ENCODE measurements around the gene EVA1C. TPM values are rescaled to one million over a fixed set of nuclear protein-coding genes. Genes with fewer than 3 reads are reported as not detected.
"Not testable (repeated sequence)": the region's sequence is repeated elsewhere in the genome, so short reads cannot be mapped to it uniquely, and the experiment has no call there.

Gene EVA1C
- polyA plus RNA-seq, 3 donors: 2.9 to 4.2 (median 3.2) TPM

DNA sequence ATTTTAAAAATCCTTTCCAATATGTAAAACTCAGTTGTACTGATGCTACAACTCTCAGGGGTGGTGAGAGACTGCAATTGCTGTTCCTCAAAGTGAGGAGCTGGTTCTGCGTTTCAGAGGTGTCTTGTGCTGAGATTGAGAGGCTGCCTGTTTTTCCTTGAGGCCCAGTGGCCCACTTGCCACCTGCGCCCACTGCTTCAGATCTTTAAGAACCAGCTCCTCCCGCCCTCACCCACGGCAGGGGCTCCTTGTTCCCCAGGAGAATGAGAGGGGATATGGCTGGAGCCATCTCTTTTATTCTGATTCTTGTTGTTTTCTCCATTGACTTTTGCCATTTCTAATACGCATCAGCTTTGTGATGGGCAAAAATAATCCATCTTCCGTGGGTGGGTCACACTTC lies 45.5 kb downstream of the EVA1C start:
- no peak for DNase-seq

GRCh38 chr21:32459972-32460371 lies 47.5 kb downstream of the EVA1C start:
- DNase-seq: no peak

DNA sequence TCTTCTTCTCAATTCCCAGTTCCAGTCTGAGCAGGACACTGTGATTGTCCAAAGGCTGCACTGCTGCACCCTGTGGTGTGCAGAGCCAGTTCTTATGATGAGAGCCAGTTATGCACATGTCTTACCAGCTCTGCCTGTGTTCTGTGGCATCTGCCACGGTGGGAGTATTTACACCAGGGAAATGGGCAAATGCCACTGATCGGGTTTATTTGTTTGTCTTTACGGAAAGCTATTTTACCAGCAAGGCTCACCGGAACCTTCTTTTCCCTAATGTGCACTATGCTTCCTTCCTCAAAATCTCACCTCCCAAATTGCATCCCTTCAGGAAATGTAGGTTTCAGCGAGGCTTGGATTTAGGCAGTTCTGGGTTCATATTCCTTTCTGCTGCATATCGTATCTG lies 49.0 kb downstream of the EVA1C start:
- DNase-seq: no peak

DNA sequence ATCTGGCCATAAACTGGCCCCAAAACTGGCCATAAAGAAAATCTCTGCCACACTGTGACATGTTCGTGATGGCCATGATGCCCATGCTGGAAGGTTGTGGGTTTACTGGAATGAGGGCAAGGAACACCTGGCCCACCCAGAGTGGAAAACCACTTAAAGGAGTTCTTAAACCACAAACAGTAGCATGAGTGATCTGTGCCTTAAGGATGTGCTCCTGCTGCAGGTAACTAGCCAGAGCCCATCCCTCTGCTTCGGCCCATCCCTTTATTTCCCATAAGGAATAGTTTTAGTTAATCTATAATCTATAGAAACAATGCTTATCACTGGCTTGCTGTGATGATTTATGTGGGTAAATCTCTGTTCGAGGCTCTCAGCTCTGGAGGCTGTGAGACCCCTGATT lies 50.1 kb downstream of the EVA1C start:
- not testable (repeated sequence) for DNase-seq

DNA sequence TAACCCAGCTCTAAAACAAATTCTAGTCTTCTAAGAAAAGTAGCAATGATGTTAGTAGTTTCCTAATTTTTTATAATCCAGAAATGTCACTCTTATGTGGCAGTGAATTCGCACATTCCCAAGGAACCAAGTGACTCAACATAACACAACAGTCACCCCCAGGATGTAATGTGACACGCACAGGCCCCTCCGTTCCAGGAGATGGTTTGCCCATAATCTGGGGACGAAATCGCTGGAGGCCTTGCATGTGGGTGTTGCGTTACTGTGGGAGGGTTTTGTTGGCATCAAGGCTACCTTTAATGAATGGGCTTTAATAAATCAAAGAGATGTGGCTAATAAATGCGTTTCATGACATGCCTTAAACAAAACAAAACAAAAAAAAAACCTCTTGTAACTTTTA lies 50.9 kb downstream of the EVA1C start:
- DNase-seq: peak; percentile 45

DNA sequence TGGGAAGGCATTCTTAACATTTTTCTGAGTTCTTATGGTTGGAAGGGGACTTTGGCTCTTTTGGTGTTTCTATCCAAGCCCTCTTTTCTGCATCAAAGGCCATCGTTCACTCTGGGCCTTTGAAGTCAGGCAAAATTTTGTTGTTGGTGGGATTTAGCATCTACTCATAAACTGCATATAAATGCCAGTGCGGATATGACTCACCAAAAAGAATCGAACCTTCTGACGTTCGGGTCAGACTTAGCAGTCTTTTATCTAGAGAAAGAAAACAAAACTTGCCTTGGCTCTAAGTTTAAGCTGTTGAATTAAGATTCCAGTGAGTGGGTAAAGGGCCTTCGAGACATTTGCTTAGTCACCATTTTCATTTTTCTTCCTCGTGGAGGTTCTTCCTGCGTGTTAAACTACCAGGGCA lies 51.4 kb downstream of the EVA1C start:
- no peak for DNase-seq

DNA sequence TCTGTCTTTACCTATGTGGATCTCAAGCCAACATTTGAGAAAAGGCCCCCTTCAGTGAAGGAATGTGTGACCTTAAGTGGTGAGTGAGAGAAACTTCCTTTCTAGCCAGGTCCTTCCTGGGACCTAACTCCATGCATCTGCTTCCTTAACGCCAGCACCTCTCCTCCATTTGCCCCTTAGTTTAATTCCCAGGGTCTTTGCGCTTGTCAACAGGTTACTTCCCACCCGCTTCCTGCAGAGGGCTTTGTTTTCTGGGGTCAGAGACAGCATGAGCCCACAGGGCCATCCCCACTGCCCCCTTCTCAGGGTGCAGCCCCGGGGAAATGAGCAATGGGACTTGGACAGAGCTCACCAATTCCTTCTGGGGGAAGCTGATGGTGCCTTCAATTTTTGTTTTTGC lies 54.8 kb downstream of the EVA1C start:
- no peak for DNase-seq

GRCh38 chr21:32468681-32469111 lies 56.2 kb downstream of the EVA1C start:
- DNase-seq: no peak

GRCh38 chr21:32469628-32470027 lies 57.1 kb downstream of the EVA1C start:
- no peak for DNase-seq

GRCh38 chr21:32470206-32470605 lies 57.7 kb downstream of the EVA1C start:
- no peak for DNase-seq

DNA sequence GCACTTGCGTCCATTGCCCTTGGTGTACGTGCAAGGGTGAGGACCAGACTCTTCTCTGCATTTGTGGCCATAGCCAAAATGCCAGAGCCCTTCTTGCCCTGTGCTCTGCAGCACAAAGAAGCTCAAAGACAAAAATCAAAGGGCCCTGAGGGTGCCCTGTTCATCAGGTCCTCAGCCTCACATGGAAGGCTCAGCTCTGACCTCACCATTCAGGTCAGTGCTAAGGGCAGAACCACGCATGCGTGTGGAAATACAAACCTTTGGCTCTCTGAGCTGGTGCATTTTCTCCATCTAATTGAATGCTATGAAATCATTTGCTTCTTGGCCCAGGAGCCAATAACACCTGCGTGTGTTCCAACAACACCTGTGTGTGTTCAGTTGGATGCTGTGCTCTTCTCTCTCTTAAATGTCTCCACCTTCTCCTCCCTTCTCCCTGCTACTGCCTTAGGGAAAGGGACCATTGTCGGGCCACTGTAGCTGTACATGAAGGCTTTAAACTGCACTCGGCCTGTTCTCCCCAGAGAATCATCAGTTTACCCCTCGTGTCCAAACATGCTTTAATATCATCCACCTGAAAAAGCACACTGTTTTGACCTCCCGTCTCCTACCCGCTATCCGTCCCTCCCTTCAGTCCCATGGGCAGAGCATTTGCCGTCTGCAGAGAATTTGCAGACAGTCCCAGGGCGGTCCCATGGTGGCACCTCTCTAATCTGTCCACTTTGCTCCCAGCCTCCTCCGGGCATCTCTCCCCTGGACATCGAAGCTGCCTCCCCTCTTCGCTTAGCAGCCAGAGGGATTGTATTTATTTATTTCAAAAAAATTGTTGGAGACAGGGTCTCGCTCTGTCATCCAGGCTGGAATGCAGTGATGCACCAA lies 60.6 kb downstream of the EVA1C start:
- DNase-seq: no peak

GRCh38 chr21:32474179-32475059 lies 61.9 kb downstream of the EVA1C start:
- DNase-seq: no peak

DNA sequence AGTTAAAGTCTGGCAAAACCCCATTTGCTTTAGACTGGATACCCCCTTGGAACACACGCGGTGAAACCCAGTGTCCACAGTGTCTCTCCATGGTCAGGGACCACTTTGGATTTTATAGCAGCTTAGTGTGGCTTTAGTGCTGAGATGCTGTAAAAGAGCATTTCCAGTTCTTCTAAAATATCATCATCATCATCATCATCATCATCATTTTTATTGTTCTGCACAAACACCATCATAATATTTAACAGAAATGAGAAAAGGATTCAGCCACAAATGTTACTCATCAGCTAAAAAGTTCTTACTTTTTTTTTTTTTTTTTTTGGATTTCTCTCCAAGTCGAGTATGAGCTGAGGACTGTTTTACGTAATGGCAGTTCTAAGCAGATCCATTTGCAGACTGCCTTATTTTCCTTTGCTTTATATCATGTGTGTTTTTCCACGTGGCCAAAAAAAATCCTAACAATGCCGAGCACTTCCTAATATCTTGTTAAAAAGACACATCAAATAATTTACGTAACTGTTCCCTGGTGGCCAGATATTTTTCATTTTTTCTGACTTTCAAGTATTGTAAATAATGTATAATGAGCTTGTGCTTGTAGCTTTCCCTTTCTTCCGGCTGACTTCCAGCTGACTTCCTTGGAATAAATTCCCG lies 62.8 kb downstream of the EVA1C start:
- peak; percentile 58 for DNase-seq

GRCh38 chr21:32476661-32477423 lies 64.3 kb downstream of the EVA1C start:
- DNase-seq: no peak

- no peak for DNase-seq
Measured at GRCh38 chr21:32477424-32477745, 64.9 kb downstream of the EVA1C start.

GRCh38 chr21:32481875-32482408 lies 69.4 kb downstream of the EVA1C start:
- DNase-seq: no peak

- DNase-seq: no peak
Measured at GRCh38 chr21:32482565-32483292, 70.2 kb downstream of the EVA1C start.

GRCh38 chr21:32483293-32483595 lies 70.7 kb downstream of the EVA1C start:
- DNase-seq: no peak

- DNase-seq: no peak
Measured at GRCh38 chr21:32484706-32485380, 72.3 kb downstream of the EVA1C start.

GRCh38 chr21:32492376-32492775 lies 79.9 kb downstream of the EVA1C start:
- no peak for DNase-seq
